ENCODE data around the gene FBXW11.
"Not testable (repeated sequence)": the region's sequence is repeated elsewhere in the genome, so short reads cannot be mapped to it uniquely, and the experiment has no call there.

Gene FBXW11

DNA sequence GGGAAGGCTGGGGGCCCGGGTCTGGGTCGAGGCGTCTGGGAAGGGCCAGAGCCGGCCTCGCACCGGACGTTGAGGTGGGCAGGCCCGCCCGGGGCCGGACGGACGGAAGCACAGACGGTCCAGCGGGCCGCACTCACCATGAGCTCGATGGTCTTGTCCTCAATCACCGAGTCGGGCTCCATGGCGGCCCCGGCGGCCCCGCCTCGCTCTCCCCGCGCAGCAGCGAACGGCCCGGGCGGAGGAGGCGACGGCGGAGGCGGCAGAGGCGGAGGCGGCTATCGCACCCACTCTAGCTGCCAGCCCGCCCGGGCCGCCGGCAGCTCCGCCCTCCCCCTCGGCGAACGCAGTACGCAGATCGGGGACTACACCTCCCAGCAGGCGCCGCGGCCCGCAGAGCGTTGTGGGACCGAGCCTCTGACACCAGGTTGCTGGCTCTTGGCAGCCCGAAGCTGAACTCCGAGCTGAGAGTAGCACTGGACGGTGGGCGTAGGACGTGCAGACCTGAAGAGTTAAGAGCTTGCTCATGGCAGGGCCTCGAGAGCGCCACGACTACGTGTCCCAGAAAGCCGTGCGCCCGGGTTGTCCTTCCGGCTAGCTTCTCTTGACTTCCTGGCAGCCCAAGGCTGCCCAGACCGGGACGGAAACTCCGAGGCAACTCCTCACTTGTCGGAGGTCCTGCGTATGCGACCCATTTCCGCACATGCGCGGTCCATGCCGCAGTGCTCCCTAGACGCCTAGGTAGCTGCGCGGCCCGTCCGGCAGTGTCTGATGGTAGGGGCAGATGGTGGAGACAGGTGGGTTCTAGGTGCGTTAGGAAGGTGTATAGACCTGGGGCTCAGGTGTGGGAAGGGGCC, at the start of gene FBXW11:
Gene FBXW11, minus strand, starts transcription at position 318 of the 854 bp plus-strand sequence. Its CDS starts 136 bp downstream, at position 182.
- peak; percentile 97 for DNase-seq

DNA sequence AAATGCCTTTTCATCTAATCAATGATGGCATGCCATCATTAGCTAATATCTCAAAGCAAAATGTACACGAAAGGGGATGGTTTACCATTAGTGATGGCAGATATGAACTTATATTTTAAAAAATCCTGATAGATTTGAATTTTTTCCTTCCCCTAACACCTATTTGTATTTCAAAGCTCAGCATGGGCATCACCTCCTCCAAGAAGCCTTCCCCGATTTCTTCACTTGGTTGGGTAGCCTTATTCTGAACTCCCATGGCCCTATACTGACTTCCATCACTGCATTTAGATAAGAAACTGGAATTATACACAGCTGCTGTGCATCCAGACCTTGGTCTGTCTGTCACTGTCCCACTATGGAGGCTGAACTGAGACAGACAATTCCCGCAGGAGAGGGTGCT, 49.6 kb upstream of the FBXW11 start:
- no peak for DNase-seq

DNA sequence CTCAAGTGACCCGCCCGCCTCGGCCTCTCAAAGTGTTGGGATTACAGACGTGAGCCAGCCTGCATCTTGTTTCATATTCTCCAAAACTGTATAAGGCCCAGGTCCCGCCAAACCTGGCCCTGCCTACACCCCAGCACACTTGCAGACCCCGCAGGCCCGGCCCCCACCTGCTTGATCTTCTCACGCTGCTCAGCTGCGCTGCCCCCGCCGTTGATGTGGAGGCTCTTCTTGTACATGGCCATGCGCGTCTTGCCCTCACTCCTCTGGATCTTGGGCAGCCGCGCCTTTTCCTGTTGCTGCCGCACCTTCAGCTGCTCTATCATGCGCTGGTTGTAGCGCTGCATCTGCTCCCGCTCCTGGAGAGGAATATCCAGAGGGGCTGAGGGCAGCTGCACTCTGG, 49.0 kb upstream of the FBXW11 start:
- DNase-seq = no peak

DNA sequence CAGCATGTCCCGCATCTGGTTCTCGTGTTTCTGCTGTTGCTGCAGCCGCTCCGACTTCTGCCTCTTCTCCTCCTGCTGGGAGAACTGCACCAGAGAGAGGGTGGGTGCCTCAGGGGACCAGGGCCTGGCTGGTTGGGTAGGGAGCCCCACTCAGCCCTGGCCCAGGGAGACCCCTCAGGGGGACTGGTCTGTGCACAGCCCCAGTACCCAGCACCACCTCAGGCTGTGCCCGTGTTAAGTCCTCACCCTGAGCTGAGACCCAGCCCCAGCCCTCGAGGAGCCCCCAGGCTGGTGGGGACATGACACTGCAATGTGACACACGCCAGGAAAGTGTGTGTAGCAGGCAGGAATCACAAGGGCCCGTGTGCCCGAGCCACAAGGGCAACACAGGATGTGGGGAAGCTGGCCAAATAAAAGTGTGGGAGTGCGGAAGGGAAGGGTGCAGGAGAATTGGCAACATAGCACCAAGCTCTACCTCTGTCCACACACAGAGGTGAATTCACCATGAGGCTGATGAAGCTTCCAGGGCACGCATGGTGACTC, 48.2 kb upstream of the FBXW11 start:
- DNase-seq = no peak

DNA sequence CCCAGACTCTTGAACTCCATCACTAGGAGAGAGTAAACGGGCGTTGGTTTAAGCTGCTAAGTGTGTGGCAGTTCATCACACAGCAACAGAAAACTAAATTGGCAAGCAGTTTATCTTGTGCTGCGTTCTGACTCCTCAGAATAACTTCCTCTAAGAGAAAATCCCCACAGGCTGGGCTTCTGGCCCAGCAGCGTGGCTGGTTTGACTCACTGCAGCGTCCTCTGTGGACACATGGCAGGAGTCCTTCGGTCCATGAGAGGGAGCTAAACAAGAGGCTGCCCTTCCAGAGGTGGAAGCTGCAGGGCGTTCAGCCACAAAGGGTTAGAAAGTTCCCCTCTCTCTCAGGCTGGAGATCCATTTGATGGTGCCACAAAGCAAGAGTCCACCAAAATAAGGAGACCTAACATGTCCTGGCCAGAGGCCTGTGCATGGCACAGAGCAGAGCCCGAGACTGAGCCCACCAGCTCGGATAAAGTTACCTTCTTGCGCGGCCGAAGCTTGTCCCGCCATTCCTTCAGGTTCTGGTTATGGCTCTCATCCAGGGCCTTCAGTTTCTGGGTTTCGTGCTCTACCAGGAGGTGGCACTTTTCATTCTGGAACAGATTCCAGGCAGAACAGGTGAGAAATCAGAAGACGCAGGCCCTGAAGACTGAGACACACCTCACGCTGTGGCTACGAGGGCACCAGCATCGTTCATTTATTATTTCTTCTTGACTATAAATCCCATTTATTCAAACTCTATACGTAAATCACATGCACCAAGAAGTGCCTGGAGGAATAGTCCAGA, 46.2 kb upstream of the FBXW11 start:
- DNase-seq = no peak

DNA sequence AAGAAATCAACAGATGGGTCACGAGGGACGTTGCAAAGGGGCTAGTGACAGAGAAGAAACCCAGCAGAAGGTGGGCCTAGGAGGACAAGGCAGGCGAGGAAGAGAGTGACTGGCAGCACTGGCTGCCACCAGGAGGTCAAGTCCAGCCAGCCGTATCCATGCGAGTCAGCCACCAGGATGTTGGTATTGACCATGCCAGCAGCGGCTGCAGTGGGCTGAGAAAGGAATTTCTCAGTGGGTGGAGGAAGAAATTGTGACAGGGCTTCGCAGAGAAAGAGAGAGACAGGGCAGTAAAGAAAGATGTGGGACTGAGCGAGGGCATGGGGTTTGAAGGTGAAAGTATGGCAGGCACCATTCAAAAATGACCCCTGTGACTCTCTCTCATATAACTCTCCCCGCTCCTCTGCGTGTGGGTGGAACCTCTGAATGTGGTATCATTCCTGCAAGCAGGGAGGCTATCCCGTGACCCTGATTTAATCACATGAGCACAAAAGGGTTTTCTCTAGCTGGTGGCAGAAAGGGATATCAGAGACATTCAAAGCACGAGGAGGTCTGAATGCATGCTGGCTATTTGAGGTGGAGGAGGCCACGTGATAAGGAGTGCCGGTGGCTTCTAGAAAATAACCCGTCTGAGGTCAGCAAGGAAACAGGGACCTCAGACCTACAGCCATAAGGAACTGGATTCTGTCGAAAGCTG, 45.4 kb upstream of the FBXW11 start:
- DNase-seq = no peak

DNA sequence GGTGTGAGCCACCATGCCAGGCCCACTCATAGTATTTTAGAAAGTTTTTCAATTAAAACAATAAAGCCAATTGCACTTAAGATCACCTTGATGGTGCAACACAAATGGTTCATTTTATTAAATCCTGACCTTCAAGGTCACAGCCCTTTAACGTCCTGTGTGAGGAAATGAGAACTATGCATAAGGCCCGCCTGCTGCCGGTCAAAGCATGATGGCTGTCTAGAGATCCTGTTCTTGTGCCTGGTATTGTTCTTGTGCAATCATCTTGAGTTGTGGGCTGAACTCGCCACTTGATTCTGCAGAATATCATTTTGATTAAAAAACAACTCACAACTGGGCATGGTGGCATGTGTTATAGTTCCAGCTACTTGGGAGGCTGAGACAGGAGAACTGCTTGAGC, 43.6 kb upstream of the FBXW11 start:
- DNase-seq = no peak

DNA sequence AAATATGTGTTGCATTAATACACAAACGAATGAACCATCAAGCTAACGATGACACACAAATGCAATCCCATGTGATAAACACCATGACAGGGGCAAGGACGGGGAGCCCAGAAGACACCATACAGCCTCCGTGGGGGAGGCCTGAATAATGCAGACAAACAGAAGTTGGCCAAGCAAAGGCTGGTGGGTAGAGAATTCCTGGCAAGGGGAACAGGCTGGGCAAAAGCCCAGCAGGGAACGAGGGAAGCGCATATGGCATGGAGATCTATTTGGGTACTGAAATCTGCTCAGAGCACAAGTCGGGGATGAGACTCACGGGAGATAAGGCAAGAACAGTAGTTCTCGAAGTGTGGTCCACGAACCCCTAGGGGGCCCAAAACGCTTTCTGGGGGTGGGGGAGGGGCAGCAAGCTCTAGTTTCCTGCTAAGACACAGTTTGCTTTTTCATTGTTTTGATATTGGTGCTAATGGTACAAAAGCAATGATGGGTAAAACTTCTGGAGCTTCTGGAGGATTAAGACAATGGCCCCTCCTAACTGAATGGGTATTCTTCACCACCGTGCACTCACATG, 42.9 kb upstream of the FBXW11 start:
- no peak for DNase-seq

DNA sequence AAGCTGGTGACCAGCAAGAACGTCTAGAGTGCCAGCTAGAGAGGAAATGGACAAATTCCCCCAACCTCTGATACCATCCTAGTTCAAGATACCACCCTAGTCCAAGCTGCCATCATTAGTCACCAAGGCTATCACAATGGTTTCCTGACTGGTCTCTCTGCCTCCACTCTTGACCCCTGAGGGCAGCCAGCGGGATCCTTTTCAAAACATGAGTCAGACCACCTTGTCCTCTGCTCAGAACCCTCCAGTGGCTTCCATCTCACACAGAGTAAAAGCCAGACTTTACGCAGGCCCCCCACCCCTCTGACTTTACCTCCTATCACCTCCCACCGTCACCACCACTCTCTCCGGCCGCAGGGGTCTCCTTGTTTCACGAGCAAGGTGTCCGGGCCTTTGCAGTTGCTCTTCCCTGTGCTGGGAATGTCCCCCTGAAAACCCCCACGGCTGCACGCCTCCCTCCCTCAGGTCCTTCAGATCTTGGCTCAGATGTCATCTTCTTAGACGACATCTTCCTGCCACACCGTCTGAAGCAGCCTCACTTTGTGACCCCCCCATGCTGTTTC, 42.2 kb upstream of the FBXW11 start:
- no peak for DNase-seq

DNA sequence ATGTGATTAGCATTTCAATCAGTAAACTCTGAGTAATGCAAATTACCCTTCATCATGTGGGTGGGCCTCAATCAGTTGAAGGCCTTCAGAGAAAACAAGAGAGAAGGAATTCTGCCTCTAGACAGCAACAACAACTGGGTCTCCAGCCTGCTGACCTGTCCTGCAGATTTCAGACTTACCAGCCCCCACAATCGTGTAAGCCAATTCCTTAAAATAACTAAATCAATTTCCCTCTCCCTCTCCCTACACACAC, 41.7 kb upstream of the FBXW11 start:
- no peak for DNase-seq

DNA sequence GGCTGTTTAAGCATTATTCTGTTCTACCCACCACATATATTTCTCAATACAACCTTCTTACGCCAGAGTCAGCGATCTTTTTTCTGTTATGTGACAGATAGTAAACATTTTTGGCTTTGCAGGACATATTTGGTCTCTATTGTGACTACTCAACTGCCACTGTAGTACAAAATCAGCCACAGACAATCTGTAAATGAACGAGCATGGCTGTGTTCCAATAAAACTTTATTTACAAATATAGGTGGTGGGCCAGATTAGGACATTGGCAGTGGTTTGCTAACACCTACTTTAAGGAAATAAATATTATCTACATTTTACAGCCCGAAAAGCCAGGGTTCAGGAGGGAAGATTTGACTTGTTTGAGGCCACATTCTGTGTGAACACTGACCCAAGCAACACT, 40.2 kb upstream of the FBXW11 start:
- DNase-seq = no peak

DNA sequence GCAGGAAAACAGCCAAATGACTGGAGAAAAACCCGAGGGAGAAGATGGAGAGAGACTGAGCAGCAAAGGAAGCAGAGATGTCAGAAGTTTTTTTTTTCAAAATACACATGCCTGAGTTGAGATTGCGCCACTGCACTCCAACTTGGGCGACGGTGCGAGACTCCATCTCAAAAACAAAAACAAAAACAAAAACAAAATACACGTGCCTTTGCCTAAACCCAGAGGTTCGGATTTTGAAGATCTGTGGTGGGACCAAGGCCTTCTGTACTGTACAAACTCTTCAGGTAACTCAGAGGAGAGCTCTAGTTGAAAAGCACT, 38.8 kb upstream of the FBXW11 start:
- DNase-seq = no peak

DNA sequence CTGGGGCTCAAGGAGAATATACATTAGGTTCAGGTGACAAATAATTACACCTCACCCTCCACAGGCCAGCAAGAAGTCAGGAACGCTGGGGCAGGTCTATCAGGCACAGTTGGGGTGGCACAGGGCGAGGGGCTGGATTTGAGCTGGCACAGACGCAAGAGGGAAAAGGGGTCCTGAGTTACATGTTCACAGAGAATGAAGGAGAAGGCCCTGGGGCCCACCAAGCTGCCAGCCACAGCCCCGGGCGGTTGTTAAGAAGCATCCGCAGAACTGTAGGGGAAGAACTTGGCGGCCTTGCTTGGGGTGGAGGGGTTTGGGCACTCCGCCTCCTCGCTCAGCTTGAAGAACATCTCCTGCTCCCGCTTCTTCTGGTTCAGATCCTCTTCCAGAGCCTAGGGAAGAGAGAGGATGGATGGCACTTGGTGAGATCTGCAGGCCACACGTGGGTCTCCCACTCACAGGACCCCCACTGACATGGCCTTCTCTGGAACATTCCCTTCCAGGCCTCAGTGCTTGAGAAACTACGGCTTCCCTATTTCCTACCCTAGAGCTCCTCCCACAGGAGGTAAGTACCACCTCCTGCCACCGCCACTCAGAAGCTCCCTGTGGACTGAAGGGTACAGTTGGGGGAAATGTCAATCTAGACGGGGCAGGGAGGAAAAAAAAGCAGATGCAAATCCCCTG, 38.3 kb upstream of the FBXW11 start:
- no peak for DNase-seq

DNA sequence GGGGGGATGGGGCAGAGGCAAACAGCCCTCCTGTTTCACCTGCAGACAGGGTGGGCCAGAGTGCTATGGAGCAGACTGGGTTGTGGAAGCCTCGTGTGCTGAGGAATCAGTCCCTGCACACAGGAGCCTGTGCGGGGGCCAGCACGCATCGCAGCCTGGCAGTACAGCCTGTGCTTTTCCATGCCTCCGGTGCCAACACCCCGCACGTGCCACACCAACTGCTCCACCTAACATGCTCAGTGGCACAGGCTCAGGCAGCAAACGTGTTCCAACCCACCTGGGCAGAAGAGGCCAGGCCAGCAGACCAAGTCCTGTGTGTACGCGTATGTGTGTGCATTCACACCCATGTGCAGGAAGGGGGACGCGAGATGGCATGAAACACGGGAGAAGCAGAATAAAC, 37.4 kb upstream of the FBXW11 start:
- DNase-seq = no peak

DNA sequence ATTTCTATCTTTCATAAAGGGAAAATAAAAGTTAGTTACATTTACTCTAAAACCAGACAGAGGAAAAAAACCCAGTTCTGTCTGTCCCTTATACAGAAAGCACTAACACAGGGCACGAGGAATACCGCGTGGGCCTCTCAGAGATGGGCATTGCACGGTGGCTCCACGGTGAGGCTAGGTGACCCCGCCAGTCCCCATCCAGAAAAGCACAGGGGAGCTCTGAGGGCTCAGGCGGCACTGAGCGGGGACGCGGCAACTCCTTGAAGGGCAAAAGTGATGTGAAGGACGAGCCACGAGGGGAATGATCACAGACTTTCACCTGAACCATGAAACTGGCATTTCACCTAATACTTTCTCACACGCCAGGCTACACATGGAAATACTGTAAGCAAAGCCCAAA, 35.7 kb upstream of the FBXW11 start:
- no peak for DNase-seq

DNA sequence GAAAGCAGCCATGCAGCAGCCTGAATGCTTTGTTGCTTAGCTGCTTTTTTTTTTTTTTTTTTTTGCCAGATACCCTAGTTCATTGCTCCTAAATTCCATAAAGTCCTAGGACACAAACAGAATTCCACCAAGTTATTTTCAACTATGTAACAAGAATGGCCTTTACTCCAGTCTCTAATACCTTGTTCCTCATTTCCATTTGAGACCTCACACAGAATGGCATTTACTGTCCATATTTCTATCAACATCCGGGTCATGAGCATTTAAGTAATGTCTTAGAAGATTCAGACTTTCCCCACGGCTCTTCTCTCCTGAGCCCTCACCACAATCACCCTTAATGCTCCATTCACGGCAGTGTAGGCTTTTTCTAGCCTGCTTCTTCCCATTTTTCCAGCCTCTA, 31.7 kb upstream of the FBXW11 start:
- no peak for DNase-seq

DNA sequence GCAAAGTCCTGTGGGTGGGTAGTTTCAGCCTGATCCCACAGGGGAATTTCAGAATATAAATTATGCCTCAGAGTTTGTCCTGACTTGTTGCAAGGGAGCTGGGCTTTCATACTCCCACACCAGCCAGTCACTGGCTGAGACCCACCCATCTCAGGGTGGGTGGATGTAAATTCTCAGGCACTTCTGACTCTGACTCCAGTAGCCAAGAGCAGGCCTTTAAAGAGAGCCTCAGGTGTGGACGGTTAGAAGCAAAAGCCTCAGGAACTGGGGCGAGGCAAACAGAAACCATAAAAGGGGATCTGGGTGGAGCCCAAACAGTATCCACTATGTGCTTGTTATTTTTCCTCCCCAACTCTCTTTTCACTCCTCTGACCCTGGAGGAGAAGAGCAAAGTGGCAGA, 28.6 kb upstream of the FBXW11 start:
- peak; percentile 28 for DNase-seq

DNA sequence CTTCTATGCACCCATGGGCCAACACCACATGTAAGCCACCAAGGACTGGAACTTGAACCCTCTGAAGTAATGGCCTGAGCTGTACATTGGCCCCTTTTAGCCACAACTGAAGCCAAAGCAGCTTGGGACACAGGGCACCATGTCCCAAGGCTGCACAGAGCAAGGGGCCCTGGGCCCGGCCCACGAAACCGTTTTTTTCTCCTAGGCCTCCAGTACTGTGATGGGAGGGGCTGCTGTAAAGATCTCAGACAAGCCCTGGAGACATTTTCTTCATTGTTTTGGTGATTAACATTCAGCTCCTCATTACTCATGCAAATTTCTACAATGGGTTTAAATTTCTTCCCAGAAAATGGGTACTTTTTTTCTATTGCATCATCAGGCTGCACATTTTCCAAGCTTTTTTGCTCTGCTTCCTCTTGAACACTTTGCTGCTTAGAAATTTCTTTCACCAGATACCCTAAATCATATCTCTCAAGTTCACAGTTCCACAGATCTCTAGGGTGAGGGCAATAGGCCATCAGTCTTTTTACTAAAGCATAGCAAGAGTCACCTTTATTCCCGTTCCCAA, 25.5 kb upstream of the FBXW11 start:
- no peak for DNase-seq

DNA sequence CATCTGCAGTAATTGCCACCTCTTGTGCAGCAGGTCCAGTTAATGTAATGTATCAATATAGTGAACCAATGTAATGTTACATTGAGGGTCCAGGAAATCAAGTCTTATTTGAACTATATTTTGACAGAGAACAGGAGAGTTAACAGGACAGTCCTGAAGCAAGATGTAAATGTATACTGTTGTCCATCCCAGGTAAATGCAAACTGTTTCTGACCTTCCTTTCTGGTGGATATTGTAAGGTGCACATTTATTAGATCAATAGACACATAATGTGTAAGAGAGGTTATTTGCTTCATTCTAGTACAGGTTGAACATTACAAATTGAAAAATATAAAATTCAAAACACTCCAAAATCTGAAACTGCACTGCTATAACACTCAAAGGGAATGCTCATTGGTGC, 23.4 kb upstream of the FBXW11 start:
- no peak for DNase-seq

DNA sequence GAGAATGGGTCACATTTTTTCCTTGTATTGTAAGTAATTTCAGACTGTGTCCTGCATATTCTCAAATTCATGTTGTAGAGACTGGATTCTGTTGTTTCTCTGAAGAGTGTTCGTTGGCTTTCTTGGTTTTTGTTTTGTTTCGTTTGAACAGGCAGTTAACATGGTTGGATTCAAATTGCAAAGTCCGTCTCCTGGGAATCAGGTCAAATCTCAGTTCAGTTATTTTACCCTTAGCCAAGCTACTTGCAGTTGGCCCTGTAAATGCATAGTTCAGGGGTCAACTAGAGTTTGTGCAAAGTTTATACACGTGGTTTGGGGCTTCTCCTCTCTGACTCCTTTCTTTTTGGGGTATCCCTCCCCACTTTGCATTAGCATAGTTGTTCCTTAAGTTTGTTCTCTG, 21.7 kb upstream of the FBXW11 start:
- DNase-seq = no peak

DNA sequence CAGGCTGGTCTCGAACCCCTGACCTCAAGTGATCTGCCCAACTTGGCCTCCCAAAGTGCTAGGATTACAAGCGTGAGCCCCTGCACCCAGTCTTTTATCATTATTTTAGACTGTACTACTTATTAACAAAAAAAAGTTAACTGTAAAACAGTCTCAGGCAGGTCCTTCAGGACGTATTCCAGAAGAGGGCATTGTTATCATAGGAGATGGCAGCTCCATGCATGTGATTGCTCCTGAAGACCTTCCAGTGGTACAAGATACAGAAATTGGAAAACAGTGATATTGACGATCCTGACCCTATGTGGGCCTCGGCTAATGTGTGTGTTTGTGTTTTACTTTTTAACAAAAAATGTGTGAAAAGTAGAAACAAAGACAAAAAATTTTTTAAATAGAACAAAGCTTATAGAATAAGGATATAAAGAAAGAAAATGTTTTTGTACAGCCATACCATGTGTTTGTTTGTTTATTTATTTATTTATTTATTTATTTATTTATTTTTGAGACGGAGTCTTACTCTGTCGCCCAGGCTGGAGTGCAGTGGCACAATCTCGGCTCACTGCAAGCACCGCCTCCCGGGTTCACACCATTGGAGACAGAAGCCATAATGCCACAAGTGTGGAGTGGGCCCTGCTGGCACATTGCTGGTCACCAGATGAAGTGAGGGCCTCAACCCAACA, 13.8 kb upstream of the FBXW11 start:
- DNase-seq = not testable (repeated sequence)

DNA sequence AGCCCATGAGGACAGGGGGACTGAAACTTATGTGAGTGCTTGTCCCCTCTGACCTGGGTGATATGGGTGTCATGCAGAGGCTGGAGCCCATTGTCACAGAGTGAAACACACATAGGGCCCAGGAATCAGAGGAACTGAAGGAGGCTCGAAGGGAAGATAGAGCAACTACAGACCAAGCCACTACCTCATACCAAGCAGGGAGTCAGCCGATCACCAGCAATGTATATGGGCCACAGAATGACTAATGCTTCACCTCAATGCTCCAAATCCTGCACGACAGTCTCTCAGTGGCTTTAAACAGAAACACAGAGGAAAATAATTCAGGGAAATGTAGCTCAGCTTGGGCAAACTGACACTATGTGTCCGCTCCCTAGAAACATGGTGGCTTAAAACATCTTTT, 8.9 kb upstream of the FBXW11 start:
- no peak for DNase-seq
